Adrenal gland (tissue), 12 donors: Measurements from ENCODE around the gene RGS6. TPM values are rescaled to one million over a fixed set of nuclear protein-coding genes. Genes with fewer than 3 reads are reported as not detected.

Source experiments
- DNase-seq, 7 donors: peaks; one replicate each; pipeline ENCODE4 v3.0.0-alpha.2; 2019 to 2020
- H3K27ac ChIP-seq, 5 donors: fragments of 200-600 bp; sonication (generic) in 4 of 5; 1 replicate in 3 of 5; 2 replicates in 2 of 5; pipeline versions ENCODE4 v1.5.1 to v1.8.0; 2016 to 2020; ENCODE audit warnings: mild to moderate bottlenecking in 1 of 5
- H3K27me3 ChIP-seq: fragments of 200-600 bp; 2 replicates; pipeline ENCODE4 v1.8.0; 2021
- H3K36me3 ChIP-seq, 2 donors: fragments of 200-600 bp; replicated peaks in 1 of 2; 1 replicate in 1 of 2; 2 replicates in 1 of 2; pipeline versions ENCODE4 v1.5.1 to v1.8.0; 2018 to 2022
- H3K4me1 ChIP-seq, 2 donors: fragments of 200-600 bp; replicated peaks in 1 of 2; 1 replicate in 1 of 2; 2 replicates in 1 of 2; pipeline versions ENCODE4 v1.5.1 to v1.8.0; 2018 to 2021
- H3K4me3 ChIP-seq, 4 donors: fragments of 200-600 bp; sonication (generic) in 3 of 4; one replicate each; pipeline ENCODE4 v1.5.1; 2016 to 2018
- H3K9me3 ChIP-seq, 3 donors: fragments of 200-600 bp; sonication (generic) in 1 of 3; replicated peaks in 1 of 3; 1 replicate in 2 of 3; 2 replicates in 1 of 3; pipeline versions ENCODE4 v1.5.1 to v1.8.0; 2016 to 2021
- CTCF ChIP-seq, 6 experiments: fragments of 450-650 bp in 4 of 6; fragments of 200-600 bp in 2 of 6; sonication (generic) in 1 of 6; IDR thresholded peaks; 1 replicate in 5 of 6; 2 replicates in 1 of 6; pipeline versions ENCODE4 v1.5.1 to v1.8.0; 2016 to 2021; ENCODE audit warnings: antibody characterized with exemption in 6 of 6, mild to moderate bottlenecking in 2 of 6, moderate library complexity in 1 of 6
- POLR2A ChIP-seq, 2 donors: fragments of 450-650 bp; IDR thresholded peaks; one replicate each; pipeline ENCODE4 v1.6.1; 2017; ENCODE audit warnings: antibody characterized with exemption in 2 of 2, mild to moderate bottlenecking in 2 of 2, moderate library complexity in 1 of 2
- WGBS, 4 donors: extraction: QIAGEN DNeasy Blood & Tissue Kit in 2 of 4; methylation state at CpG; one replicate each; pipeline versions ENCODE4 v1.1.5 to v1.1.7; 2013 to 2017; 5-methylcytosine and 5-hydroxymethylcytosine counted together
- intact Hi-C, 2 donors: fragments of 100-400 bp; cut with DNase I; formaldehyde crosslinking; loops; one replicate each; pipeline versions ENCODE4 v1.14.1 to v1.15.0; 2022 to 2023
- polyA plus RNA-seq, 3 donors: library from polyadenylated mRNA; stranded (reverse); fragments of 200-250 nt in 2 of 3; fragments of 350-450 nt in 1 of 3; fragmentation: Illumina TruSeq in 1 of 3; extraction: RNeasy Lipid Tissue Mini Kit (QIAGEN cat#74804) in 1 of 3; gene quantifications; one replicate each; pipeline ENCODE4 v1.2.3, GENCODE V29; 2013 to 2014
- total RNA-seq, 9 donors: library from RNA; depleted of rRNA in 4 of 9; stranded (reverse); fragments of >200 nt in 4 of 9; fragments of 120-200 nt in 1 of 9; fragmentation: NEBNext Ultra II Directional in 1 of 9; extraction: Animal tissue kit (Norgen Biotek cat#: 25700) in 1 of 9; gene quantifications; one replicate each; pipeline versions ENCODE4 v1.1.0 to v1.2.4, GENCODE V29; 2013 to 2023
- donor health status: healthy with polysubstance abuse.
- donor health status: Bipolar disorder and iron deficiency.
- donor health status: DM: yes; HTN: yes; CAD: no.
- donor health status: DM: no; HTN: no; CAD: no.
- donor health status: DM: no; HTN: no; CAD: no.
- donor health status: DM: yes; HTN: yes; CAD: no.

RGS6 gene
- total and polyA plus RNA-seq, 12 donors: 0.06 to 4.3 (median 0.41) TPM; not detected in 1

- 77 to 85% (median 81%) methylated on average over 7 of the region's 7 CpGs for WGBS, 4 donors
- Histone ChIP-seq H3K36me3 (no peaks in the 10 kb centered on the region), H3K4me1 (no peaks in the 10 kb centered on the region), H3K4me3 (no peak overlapping the region), H3K27me3 (peaks cover under 1% of the 10 kb centered on the region), H3K9me3 (no peaks in the 10 kb centered on the region), H3K27ac (no peak overlapping the region)
- TF ChIP-seq CTCF (IDR thresholded peaks at IDR 0.05) (no peak), POLR2A (IDR thresholded peaks at IDR 0.05) (no peak)
- intact Hi-C loops: no loop called here
- DNase-seq: no peak
Observed at GRCh38 chr14:72111911-72112310, 179.7 kb downstream of the RGS6 start.

- intact Hi-C loops: no loop called here
- no peak for TF ChIP-seq CTCF (IDR thresholded peaks at IDR 0.05)
- TF ChIP-seq POLR2A (IDR thresholded peaks at IDR 0.05): no peak
- Histone ChIP-seq H3K9me3 (no peaks in the 10 kb centered on the region), H3K36me3 (no peaks in the 10 kb centered on the region), H3K27ac (no peak overlapping the region), H3K4me3 (no peak overlapping the region), H3K4me1 (no peaks in the 10 kb centered on the region), H3K27me3 (peaks cover 6% of the 10 kb centered on the region)
- DNase-seq: no peak
- 77 to 80% (median 78%) methylated on average over 3 of the region's 3 CpGs for WGBS, 4 donors
Observed at GRCh38 chr14:72118841-72119240, 186.6 kb downstream of the RGS6 start.

GRCh38 chr14:72120315-72120714 lies 188.1 kb downstream of the RGS6 start:
- H3K4me3 ChIP-seq: no peak overlapping the region
- intact Hi-C loops: no loop called here

GRCh38 chr14:72123755-72124154 lies 191.5 kb downstream of the RGS6 start:
- Histone ChIP-seq H3K36me3 (no peaks in the 10 kb centered on the region), H3K9me3 (no peaks in the 10 kb centered on the region), H3K4me3 (no peak overlapping the region), H3K4me1 (no peaks in the 10 kb centered on the region), H3K27me3 (peaks cover 6% of the 10 kb centered on the region), H3K27ac (no peak overlapping the region)
- no peak for DNase-seq
- WGBS, 4 donors: 59 to 75% (median 61%) methylated on average over 3 of the region's 3 CpGs
- TF ChIP-seq POLR2A (IDR thresholded peaks at IDR 0.05) (no peak), CTCF (IDR thresholded peaks at IDR 0.05) (no peak)
- intact Hi-C loops: no loop called here

More at GRCh38 chr14:72120315-72120714, 188.1 kb downstream of the RGS6 start:
- no peak overlapping the region for H3K27ac ChIP-seq
- peaks cover 6% of the 10 kb centered on the region for H3K27me3 ChIP-seq
- WGBS, 4 donors: 66 to 80% (median 74%) methylated on average over 3 of the region's 3 CpGs
- no peaks in the 10 kb centered on the region for H3K36me3 ChIP-seq
- DNase-seq: no peak
- TF ChIP-seq CTCF (IDR thresholded peaks at IDR 0.05) (no peak), POLR2A (IDR thresholded peaks at IDR 0.05) (no peak)
- H3K4me1 ChIP-seq: no peaks in the 10 kb centered on the region
- no peaks in the 10 kb centered on the region for H3K9me3 ChIP-seq
